ENCODE data around the gene SLC22A17.

SLC22A17 gene

GRCh38 chr14:23361763-23362162, 9.1 kb upstream of the SLC22A17 start:
- no peak for DNase-seq (ENCODE audit: low read depth)

- DNase-seq (ENCODE audit: low read depth): peak; percentile 38
These were observed 8.6 kb upstream of the SLC22A17 start for GRCh38 chr14:23361320-23361719.

- DNase-seq (ENCODE audit: low read depth): no peak
These were observed 7.8 kb upstream of the SLC22A17 start for GRCh38 chr14:23360496-23360895.

- DNase-seq (ENCODE audit: low read depth): no peak
These were observed 7.2 kb upstream of the SLC22A17 start for GRCh38 chr14:23359722-23360447.

GRCh38 chr14:23359167-23359626, 6.5 kb upstream of the SLC22A17 start:
- no peak for DNase-seq (ENCODE audit: low read depth)

- no peak for DNase-seq (ENCODE audit: low read depth)
These were observed 6.0 kb upstream of the SLC22A17 start for GRCh38 chr14:23358553-23359166.

- DNase-seq (ENCODE audit: low read depth): no peak
These were observed 5.4 kb upstream of the SLC22A17 start for GRCh38 chr14:23358042-23358441.

- DNase-seq (ENCODE audit: low read depth): no peak
These were observed 4.6 kb upstream of the SLC22A17 start for GRCh38 chr14:23357261-23357660.

GRCh38 chr14:23356662-23357061, 4.0 kb upstream of the SLC22A17 start:
- no peak for DNase-seq (ENCODE audit: low read depth)

GRCh38 chr14:23355871-23356435, 3.3 kb upstream of the SLC22A17 start:
- DNase-seq (ENCODE audit: low read depth): no peak

- DNase-seq (ENCODE audit: low read depth): no peak
These were observed 2.3 kb upstream of the SLC22A17 start for GRCh38 chr14:23354990-23355389.

- DNase-seq (ENCODE audit: low read depth): no peak
These were observed 720 bp upstream of the SLC22A17 start for GRCh38 chr14:23353433-23353780.

GRCh38 chr14:23351681-23352505, 794 bp downstream of the SLC22A17 start:
- DNase-seq (ENCODE audit: low read depth): no peak

- no peak for DNase-seq (ENCODE audit: low read depth)
These were observed 3.4 kb downstream of the SLC22A17 start for GRCh38 chr14:23349156-23349845.

GRCh38 chr14:23348297-23348655, 4.4 kb downstream of the SLC22A17 start:
- DNase-seq (ENCODE audit: low read depth): no peak

GRCh38 chr14:23347406-23348296, 5.0 kb downstream of the SLC22A17 start:
- DNase-seq (ENCODE audit: low read depth): no peak

GRCh38 chr14:23346693-23347405, 5.8 kb downstream of the SLC22A17 start:
- no peak for DNase-seq (ENCODE audit: low read depth)

GRCh38 chr14:23345987-23346692, 6.5 kb downstream of the SLC22A17 start:
- DNase-seq (ENCODE audit: low read depth): no peak

GRCh38 chr14:23344481-23344880, 8.2 kb downstream of the SLC22A17 start:
- no peak for DNase-seq (ENCODE audit: low read depth)
